ENCODE measurements around the gene DROSHA.

The DROSHA gene

GRCh38 chr5:31530541-31531265 is 1.2 kb downstream of the DROSHA start:
- no peak for DNase-seq

DNA sequence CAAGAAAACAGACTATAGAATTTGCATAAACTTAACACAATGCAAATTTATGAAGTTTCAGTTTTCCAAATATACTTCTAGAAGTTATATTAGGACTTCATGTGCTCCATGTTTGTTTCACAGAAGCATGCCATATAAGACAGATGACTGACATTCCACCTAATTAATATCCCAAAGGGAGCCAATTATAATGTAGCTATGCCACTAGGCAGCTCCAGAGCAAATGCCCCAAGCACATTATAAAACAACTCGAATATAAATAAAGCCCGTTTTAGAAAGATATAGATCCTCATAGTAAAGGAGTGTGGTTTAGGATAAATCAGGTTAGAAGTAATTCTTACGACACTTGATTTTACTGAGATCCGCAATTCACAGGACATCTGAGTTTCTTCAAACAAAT is 8.9 kb downstream of the DROSHA start:
- DNase-seq, result no peak

DNA sequence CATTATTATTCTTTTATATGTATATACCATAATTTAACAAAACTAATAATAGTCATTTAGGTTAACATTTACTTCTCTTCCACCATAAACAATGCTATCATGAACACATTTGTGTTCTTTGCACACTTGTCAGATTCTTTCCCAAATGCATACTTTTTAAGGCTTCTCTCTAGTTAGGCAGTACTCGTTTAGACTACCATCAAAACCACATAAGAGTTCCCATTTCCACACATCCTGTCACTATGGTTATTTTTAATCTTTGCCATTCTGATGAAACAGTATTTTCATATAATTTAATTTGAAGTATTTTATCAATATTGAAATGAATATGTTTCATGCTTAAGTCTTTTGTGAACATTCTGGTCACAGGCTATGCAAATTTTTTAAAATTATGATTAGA is 15.1 kb downstream of the DROSHA start:
- no peak for DNase-seq

GRCh38 chr5:31511305-31511704 is 20.6 kb downstream of the DROSHA start:
- no peak for DNase-seq

- no peak for DNase-seq
Measured at GRCh38 chr5:31504529-31504928, 27.4 kb downstream of the DROSHA start.

DNA sequence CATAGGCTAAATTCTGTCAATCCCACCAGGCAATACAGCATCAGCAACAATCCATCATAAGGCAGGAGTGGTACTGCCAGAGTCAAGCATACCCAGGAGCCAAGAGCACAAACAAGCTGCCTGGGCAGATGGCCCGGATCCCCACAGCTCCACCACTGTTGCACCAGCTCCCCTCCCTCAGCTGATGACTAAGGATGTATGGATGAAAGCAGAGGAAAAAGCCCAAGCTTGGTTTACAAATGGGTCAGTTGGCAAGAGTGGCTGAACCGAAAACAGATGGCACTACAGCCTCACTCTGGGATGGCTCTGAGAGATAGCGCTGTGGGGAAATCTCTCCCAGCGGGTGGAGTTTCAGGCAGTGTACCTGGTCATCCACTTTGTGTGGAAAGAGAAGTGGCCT is 29.4 kb downstream of the DROSHA start:
- no peak for DNase-seq

DNA sequence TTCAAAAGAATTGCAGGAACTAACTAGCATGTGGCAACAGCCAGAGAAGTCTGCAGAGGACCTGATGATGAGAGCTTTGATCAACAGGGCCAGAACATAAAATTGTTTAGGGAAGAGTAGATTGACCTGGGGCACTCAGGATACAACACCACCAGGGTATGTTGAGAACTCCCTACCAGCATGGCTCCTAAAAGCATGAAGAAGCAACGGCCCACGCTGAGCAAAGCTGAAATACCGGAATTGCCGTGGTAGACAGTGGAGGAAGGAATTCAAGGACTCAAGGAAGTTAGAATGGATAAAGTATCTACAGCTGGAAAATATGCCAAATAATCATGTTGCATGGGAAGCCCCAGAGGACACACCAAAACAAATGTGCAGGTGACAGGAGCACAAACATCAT is 31.6 kb downstream of the DROSHA start:
- DNase-seq, result no peak

DNA sequence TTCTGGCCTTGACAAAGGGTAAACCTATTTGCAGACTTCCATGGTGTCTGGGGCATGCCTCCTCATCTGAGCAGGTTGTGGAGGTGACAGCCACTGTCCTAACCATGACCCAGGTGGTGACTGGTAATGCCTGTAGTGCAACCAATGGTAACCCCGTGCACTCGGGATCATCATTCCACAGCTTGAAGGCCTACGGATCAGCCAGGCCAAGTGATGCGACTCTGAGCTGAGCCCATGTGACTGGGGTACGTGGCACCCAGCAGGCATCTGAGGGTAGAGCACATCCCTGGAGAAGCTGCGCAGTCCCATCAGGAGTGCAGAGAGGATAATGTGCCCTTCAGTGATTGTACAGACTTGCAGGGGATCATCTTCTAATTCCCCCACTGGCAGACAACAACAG is 35.0 kb downstream of the DROSHA start:
- no peak for DNase-seq

DNA sequence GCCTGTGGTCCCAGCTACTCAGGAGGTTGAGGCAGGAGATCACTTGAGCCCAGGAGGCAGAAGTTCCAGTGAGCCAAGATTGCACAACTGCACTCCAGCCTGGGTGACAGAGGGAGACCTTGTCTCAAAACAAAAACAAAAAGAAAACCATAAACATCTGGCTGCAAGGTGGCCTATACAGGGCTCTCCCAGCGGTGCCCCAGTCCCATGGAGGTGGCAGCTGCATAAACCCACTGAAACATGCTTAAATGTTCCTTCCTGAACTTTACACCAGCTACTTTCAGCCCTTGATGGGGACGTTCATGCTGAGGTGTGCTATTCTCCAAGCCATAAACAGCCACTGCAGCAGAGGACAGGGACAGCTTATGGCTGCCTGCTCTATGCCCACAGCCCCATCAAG is 35.6 kb downstream of the DROSHA start:
- no peak for DNase-seq

GRCh38 chr5:31495336-31495735 is 36.6 kb downstream of the DROSHA start:
- no peak for DNase-seq

GRCh38 chr5:31492869-31493268 is 39.0 kb downstream of the DROSHA start:
- no peak for DNase-seq

DNA sequence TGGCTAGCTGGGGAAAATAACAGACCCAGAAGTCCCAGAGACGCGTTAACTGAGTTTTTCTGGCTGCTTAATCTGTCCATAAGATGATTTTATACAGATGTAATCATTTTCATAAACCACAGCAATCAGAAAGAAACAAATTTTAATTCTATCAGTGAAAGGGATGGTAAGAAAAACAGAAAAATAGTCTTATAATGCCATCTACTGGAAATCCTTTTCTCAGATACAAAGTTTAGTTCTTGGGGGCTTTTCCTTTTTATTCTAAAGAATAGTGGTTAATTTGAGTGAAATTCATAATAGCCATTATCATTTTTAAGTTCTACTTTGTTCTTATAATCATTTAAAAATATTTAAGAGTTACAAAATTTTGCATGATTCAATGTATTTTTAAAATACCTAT is 44.4 kb downstream of the DROSHA start:
- DNase-seq, result no peak

DNA sequence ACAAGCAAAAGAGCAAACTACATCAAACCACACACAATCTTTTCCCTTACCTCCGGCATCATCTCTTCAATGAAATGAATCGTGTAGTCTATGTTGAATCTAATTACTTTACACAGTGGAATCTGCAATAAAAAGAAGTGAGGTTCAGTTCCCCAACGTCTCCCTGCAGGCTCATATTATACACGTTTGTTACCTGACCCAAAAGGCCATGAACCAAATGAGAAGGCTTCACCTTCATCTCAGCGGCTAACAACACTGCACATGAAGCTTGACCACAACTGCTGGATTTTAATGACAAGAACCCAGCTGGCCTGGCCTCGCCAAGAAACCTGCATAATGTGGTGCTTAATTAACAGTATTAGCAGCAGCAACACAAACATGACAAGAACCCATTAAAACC is 45.5 kb downstream of the DROSHA start:
- DNase-seq, result no peak

GRCh38 chr5:31485376-31486207 is 46.3 kb downstream of the DROSHA start:
- DNase-seq, result no peak

- no peak for DNase-seq
Measured at GRCh38 chr5:31481531-31482165, 50.2 kb downstream of the DROSHA start.

DNA sequence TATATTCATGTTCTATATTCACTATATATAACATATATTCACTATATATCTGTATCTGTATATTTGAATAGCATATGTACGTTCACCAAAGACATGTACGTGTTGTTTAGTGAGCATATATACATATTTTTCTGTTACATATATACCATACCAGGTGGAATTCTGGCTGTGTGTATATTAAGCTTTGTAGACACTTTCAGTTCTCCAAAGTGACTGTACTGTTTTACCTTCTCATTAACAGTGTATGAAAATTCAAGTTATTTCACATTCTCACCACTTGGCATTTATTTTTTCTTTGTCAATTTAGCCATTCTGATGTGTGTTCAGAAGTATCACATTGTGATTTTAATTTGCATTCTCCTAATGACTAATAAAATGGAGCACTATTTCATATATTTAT is 52.2 kb downstream of the DROSHA start:
- DNase-seq, result no peak

- no peak for DNase-seq
Measured at GRCh38 chr5:31478901-31479300, 53.0 kb downstream of the DROSHA start.

GRCh38 chr5:31477971-31478370 is 53.9 kb downstream of the DROSHA start:
- no peak for DNase-seq

DNA sequence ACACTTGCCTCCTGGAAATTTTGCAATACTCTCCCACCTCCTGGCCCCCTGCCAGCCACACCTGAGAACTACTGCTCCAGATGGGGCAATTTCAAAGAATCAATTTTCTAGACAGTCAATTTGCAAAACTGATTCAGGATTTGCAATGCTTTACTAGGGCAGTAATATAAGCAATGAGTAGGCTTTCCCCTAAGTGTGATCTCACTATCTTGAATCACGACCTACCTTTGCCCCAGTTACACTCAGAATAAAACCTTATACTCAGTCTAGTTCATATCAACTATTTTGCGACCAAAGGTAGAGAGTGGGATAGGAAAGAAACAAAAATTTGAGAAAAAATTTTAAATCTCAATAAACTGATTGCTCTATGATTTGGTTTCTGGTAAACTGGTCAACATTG is 54.4 kb downstream of the DROSHA start:
- no peak for DNase-seq

DNA sequence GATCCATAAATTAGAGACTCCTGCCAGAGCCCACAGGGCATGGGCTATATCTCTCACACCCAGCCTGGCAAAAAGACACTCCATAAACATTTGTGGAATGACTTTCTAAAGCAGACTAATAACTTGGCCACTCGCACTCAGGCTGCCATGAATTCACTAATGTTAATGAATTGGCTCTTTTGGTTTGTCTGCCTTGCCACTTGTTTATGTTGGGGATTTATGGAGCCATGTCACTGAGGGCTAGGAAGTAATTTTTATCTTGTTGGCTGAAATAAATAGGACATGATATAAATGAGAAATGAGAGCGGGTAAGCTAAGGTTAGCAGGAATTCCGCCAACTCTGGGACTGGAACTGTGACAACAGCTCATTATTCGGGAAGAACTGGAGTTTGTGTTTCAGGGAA is 55.2 kb downstream of the DROSHA start:
- no peak for DNase-seq

DNA sequence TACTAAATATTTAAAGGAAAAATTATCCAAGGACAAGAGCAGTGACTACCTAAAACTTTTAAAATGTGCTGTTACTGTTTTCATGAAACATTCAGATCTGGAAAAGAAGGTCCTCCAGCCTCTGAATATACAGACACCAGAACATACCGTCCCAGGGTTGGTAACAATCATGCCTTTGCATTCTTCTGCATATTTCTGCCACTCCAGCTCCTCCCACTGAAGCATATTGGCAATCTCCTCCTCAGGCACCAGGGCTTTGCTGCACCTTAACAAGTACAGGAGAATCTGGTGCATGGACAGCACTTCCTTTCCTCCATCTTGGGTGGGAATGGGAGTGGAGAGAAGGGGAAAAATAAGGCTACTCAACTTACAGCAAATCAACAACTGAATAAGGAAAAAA is 60.0 kb downstream of the DROSHA start:
- no peak for DNase-seq

DNA sequence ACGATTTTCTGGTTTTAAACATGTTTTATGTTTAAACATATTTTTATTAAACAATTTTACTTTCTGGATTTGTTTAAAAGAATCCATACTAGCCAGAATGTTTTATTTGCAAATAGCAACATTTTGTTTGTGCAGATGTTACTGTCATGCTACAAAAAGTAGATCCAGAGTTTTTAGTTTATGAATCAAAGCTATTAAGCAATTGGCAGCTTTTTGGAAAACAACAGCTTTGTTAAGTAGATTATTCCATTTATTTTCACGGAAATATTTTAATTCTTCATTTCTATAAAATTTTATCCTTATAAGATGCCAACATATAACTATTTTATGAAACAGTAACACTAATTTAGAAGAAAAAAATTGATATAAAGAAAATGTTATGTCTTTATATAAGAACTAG is 60.9 kb downstream of the DROSHA start:
- no peak for DNase-seq

- no peak for DNase-seq
Measured at GRCh38 chr5:31470608-31471007, 61.3 kb downstream of the DROSHA start.

- no peak for DNase-seq
Measured at GRCh38 chr5:31469886-31470285, 62.0 kb downstream of the DROSHA start.

Data from NCI-H2171 (cell line).